GM10248 (cell line): ENCODE data around the gene DCUN1D5.
A peak's percentile ranks its signal among the peaks of the same experiment; 100 is the strongest.

Source experiments
- CTCF ChIA-PET: fragments of 300-600 bp; sonication (Branson Sonifier 250); formaldehyde crosslinking; extraction: SDS; loops from one replicate; lab custom pipeline; 2021; ENCODE audit warnings: antibody characterized with exemption; lab: Yijun Ruan, JAX
- POLR2A ChIA-PET: fragments of 350-650 bp; sonication (Branson Sonifier 250); formaldehyde crosslinking; extraction: SDS; loops from one replicate; lab custom pipeline; 2020; ENCODE audit warnings: antibody characterized with exemption; lab: Yijun Ruan, JAX
- DNase-seq: peaks from one replicate; pipeline ENCODE4 v3.0.0; 2012; ENCODE audit errors: extremely low spot score
- CTCF ChIP-seq: IDR thresholded peaks from 2 replicates; pipeline ENCODE4 v1.5.1; 2012; ENCODE audit warnings: mild to moderate bottlenecking, low read depth; ENCODE audit errors: extremely low read depth, missing control alignments, control extremely low read depth

DCUN1D5 gene

GRCh38 chr11:103070142-103070541, 21.8 kb downstream of the DCUN1D5 start:
- DNase-seq: no peak
- ChIA-PET CTCF (interaction anchor here (1.3 kb wide), 1 partner anchor 11 kb away, joined by 4 read pairs; no protein-coding TSS in a partner anchor), POLR2A (no interaction called here)
- TF ChIP-seq CTCF: no peak

GRCh38 chr11:103069367-103069766, 22.6 kb downstream of the DCUN1D5 start:
- POLR2A ChIA-PET: no interaction called here
- no peak for DNase-seq
- CTCF ChIA-PET: no interaction called here
- no peak for TF ChIP-seq CTCF

GRCh38 chr11:103067118-103067517, 24.8 kb downstream of the DCUN1D5 start:
- DNase-seq: no peak
- no peak for TF ChIP-seq CTCF
- ChIA-PET POLR2A (no interaction called here), CTCF (interaction anchor here (1.4 to 1.7 kb wide), 3 partner anchors 10 to 42 kb away, joined by 3 to 6 read pairs (median 4); partner anchors contain the start of gene DYNC2H1)

- no peak for TF ChIP-seq CTCF
- ChIA-PET CTCF (interaction anchor here (1.7 kb wide), 1 partner anchor 47 kb away, joined by 4 read pairs; the partner anchor contains the start of gene DYNC2H1), POLR2A (no interaction called here)
- no peak for DNase-seq
Observed at GRCh38 chr11:103061656-103062055, 30.3 kb downstream of the DCUN1D5 start.

- ChIA-PET POLR2A (no interaction called here), CTCF (interaction anchor here (0.6 to 2.7 kb wide), 7 partner anchors 13 to 54 kb away, joined by 3 to 18 read pairs (median 4); partner anchors contain the start of gene DYNC2H1)
- DNase-seq: peak; percentile 22
- TF ChIP-seq CTCF: peak; percentile 60
Observed at GRCh38 chr11:103055221-103055890, 36.6 kb downstream of the DCUN1D5 start.

- no peak for TF ChIP-seq CTCF
- ChIA-PET CTCF (interaction anchor here (0.9 to 1.3 kb wide), 5 partner anchors 17 to 55 kb away, joined by 3 to 5 read pairs (median 5); partner anchors contain the start of genes DCUN1D5 and DYNC2H1), POLR2A (no interaction called here)
- DNase-seq: no peak
Observed at GRCh38 chr11:103053997-103054396, 38.0 kb downstream of the DCUN1D5 start.
